Measurements from ENCODE around the gene SMAP2.

GRCh38 chr1:40389871-40390560 lies 16.5 kb downstream of the SMAP2 start:
- TF ChIP-seq CTCF (IDR thresholded peaks at IDR 0.05) (no peak), POLR2A (IDR thresholded peaks at IDR 0.05) (no peak)

All from heart left ventricle (tissue), 13 donors.